Stimulated activated CD4-positive, alpha-beta T cell treated with anti-CD3 and anti-CD28 coated beads, Interleukin-4, amount 100 ng/mL, for 48 hours (primary cell): Measurements from ENCODE around the gene PLEKHG1.

ENCODE experiments used
- DNase-seq, 2 donors: peaks; one replicate each; pipeline ENCODE4 v3.0.0-alpha.2; 2020; ENCODE audit warnings: low read depth in 2 of 2

Gene PLEKHG1

GRCh38 chr6:150640556-150641209 lies 41.0 kb downstream of the PLEKHG1 start:
- DNase-seq, result no peak

- DNase-seq, result no peak
Measured at GRCh38 chr6:150641398-150642139, 41.9 kb downstream of the PLEKHG1 start.

- no peak for DNase-seq
Measured at GRCh38 chr6:150646228-150646627, 46.5 kb downstream of the PLEKHG1 start.

GRCh38 chr6:150647051-150647450 lies 47.4 kb downstream of the PLEKHG1 start:
- DNase-seq, result no peak
